ENCODE results near the gene CD19. TPM values are rescaled to one million over a fixed set of nuclear protein-coding genes. Genes with fewer than 3 reads are reported as not detected.

CD19 gene
- total RNA-seq, 6 donors from 2014 or later = 0.46 to 1.4 (median 0.89) TPM; not detected in 1

GRCh38 chr16:28951410-28951943 is 19.7 kb downstream of the CD19 start:
- Histone ChIP-seq H3K4me3 (peak overlapping the region; percentile 67 to 98 (median 78)), H3K36me3 (peaks cover 8 to 40% (median 29%) of the 10 kb centered on the region in 4 donors), H3K9me3 (no peaks in the 10 kb centered on the region), H3K27me3 (no peaks in the 10 kb centered on the region), H3K4me1 (peaks cover 13 to 24% (median 14%) of the 10 kb centered on the region in 4 donors), H3K27ac (peak overlapping the region; percentile 81 to 92 (median 86))
- DNase-seq = peak in 1 of 2 donors; percentile 44
- no peak for TF ChIP-seq POLR2AphosphoS5 (IDR thresholded peaks at IDR 0.05)
- no peak for TF ChIP-seq POLR2A (IDR thresholded peaks at IDR 0.05)
- TF ChIP-seq CTCF (IDR thresholded peaks at IDR 0.05) = no peak
- TF ChIP-seq EP300 (IDR thresholded peaks at IDR 0.05) = no peak
- 3% methylated on average over 12 to 15 of the region's 17 CpGs for WGBS, 2 donors
- peak in 1 of 2 donors; percentile 49 for ATAC-seq (ENCODE audit: low FRiP score in 2 of 2)

- TF ChIP-seq CTCF (IDR thresholded peaks at IDR 0.05) = no peak
- no peaks in the 10 kb centered on the region for H3K4me1 ChIP-seq
- no peaks in the 10 kb centered on the region for H3K27me3 ChIP-seq
- DNase-seq = no peak
- no peak for ATAC-seq (ENCODE audit: low FRiP score in 2 of 2)
- no peaks in the 10 kb centered on the region for H3K9me3 ChIP-seq
- no peak overlapping the region for H3K27ac ChIP-seq
- H3K36me3 ChIP-seq = peaks cover 21 to 96% (median 73%) of the 10 kb centered on the region in 4 donors
- WGBS, 2 donors = 89 to 91% methylated on average over 9 of the region's 9 CpGs
- no peak overlapping the region for H3K4me3 ChIP-seq
Observed at GRCh38 chr16:28958216-28958615, 26.4 kb downstream of the CD19 start.

GRCh38 chr16:28958836-28959235 is 27.1 kb downstream of the CD19 start:
- 89 to 90% methylated on average over 5 to 6 of the region's 6 CpGs for WGBS, 2 donors

GRCh38 chr16:28964072-28964471 is 32.3 kb downstream of the CD19 start:
- no peak for TF ChIP-seq EP300 (IDR thresholded peaks at IDR 0.05)
- TF ChIP-seq CTCF (IDR thresholded peaks at IDR 0.05) = no peak
- ATAC-seq (ENCODE audit: low FRiP score in 2 of 2) = no peak
- H3K9me3 ChIP-seq = no peaks in the 10 kb centered on the region
- no peaks in the 10 kb centered on the region for H3K4me1 ChIP-seq
- H3K27ac ChIP-seq = no peak overlapping the region
- no peak for DNase-seq
- H3K27me3 ChIP-seq = no peaks in the 10 kb centered on the region
- H3K4me3 ChIP-seq = no peak overlapping the region
- whole genome bisulfite sequencing, 2 donors = 95 to 100% methylated on average over 2 to 3 of the region's 3 CpGs
- peaks cover 14 to 63% (median 48%) of the 10 kb centered on the region in 4 donors for H3K36me3 ChIP-seq

More at GRCh38 chr16:28958836-28959235, 27.1 kb downstream of the CD19 start:
- Histone ChIP-seq H3K9me3 (no peaks in the 10 kb centered on the region), H3K4me3 (no peak overlapping the region), H3K36me3 (peaks cover 21 to 96% (median 76%) of the 10 kb centered on the region in 4 donors), H3K27me3 (no peaks in the 10 kb centered on the region), H3K4me1 (no peaks in the 10 kb centered on the region), H3K27ac (no peak overlapping the region)
- ATAC-seq (ENCODE audit: low FRiP score in 2 of 2) (no peak), DNase-seq (no peak)
- TF ChIP-seq POLR2A (IDR thresholded peaks at IDR 0.05) (no peak), EP300 (IDR thresholded peaks at IDR 0.05) (no peak), CTCF (IDR thresholded peaks at IDR 0.05) (no peak), POLR2AphosphoS5 (IDR thresholded peaks at IDR 0.05) (no peak)

- H3K36me3 ChIP-seq = peaks cover 11 to 59% (median 46%) of the 10 kb centered on the region in 4 donors
- no peak for ATAC-seq (ENCODE audit: low FRiP score in 2 of 2)
- no peaks in the 10 kb centered on the region for H3K9me3 ChIP-seq
Observed at GRCh38 chr16:28964496-28964895, 32.7 kb downstream of the CD19 start.

More at GRCh38 chr16:28964496-28964895, 32.7 kb downstream of the CD19 start:
- H3K27ac ChIP-seq = no peak overlapping the region
- no peaks in the 10 kb centered on the region for H3K27me3 ChIP-seq
- WGBS, 2 donors = 81 to 91% methylated on average over 2 of the region's 2 CpGs
- H3K4me3 ChIP-seq = no peak overlapping the region
- no peak for DNase-seq
- no peak for TF ChIP-seq POLR2AphosphoS5 (IDR thresholded peaks at IDR 0.05)
- TF ChIP-seq EP300 (IDR thresholded peaks at IDR 0.05) = no peak
- TF ChIP-seq CTCF (IDR thresholded peaks at IDR 0.05) = no peak
- TF ChIP-seq POLR2A (IDR thresholded peaks at IDR 0.05) = no peak
- H3K4me1 ChIP-seq = no peaks in the 10 kb centered on the region

Data from upper lobe of left lung (tissue), 6 donors.